UCSD-AML1 (cell line): ENCODE results near the gene KCNH4.
"Not testable (repeated sequence)": the region's sequence is repeated elsewhere in the genome, so short reads cannot be mapped to it uniquely, and the experiment has no call there.

Experiments
- DNase-seq: peaks from one replicate; lab custom pipeline; 2025; ENCODE audit not compliant: unreplicated experiment; lab: John Stamatoyannopoulos, UW

KCNH4 gene

GRCh38 chr17:42193969-42194899 is 13.3 kb upstream of the KCNH4 start, which contains the start of gene GHDC:
TSS of gene GHDC (minus strand) at chr17:42194494. CDS start at chr17:42193581, 913 bp downstream.
- peak; percentile 85 for DNase-seq

- DNase-seq = no peak
These were observed 12.4 kb upstream of the KCNH4 start for GRCh38 chr17:42193216-42193968.

GRCh38 chr17:42192189-42193126 is 11.5 kb upstream of the KCNH4 start:
- DNase-seq = no peak

- no peak for DNase-seq
These were observed 10.3 kb upstream of the KCNH4 start for GRCh38 chr17:42191275-42191608.

GRCh38 chr17:42190491-42191274 is 9.7 kb upstream of the KCNH4 start:
- no peak for DNase-seq

GRCh38 chr17:42189651-42189965 is 8.7 kb upstream of the KCNH4 start:
- DNase-seq = no peak

- peak; percentile 83 for DNase-seq
These were observed 8.1 kb upstream of the KCNH4 start for GRCh38 chr17:42188749-42189650.

GRCh38 chr17:42187833-42188232 is 6.9 kb upstream of the KCNH4 start:
- no peak for DNase-seq

- DNase-seq = not testable (repeated sequence)
These were observed 5.2 kb upstream of the KCNH4 start for GRCh38 chr17:42186191-42186590.

GRCh38 chr17:42185621-42185930 is 4.6 kb upstream of the KCNH4 start:
- DNase-seq = no peak

- no peak for DNase-seq
These were observed 4.0 kb upstream of the KCNH4 start, which contains the start of gene HCRT for GRCh38 chr17:42184713-42185620. TSS of gene HCRT (minus strand) at chr17:42185452. CDS start at chr17:42185365, 87 bp downstream.

- peak; percentile 88 for DNase-seq
These were observed 3.1 kb upstream of the KCNH4 start for GRCh38 chr17:42183741-42184711.

GRCh38 chr17:42182927-42183734 is 2.2 kb upstream of the KCNH4 start:
- no peak for DNase-seq

GRCh38 chr17:42181851-42182207 is 887 bp upstream of the KCNH4 start:
- DNase-seq = no peak

- no peak for DNase-seq
These were observed 476 bp downstream of the KCNH4 start for GRCh38 chr17:42180411-42180921.

- no peak for DNase-seq
These were observed 981 bp downstream of the KCNH4 start for GRCh38 chr17:42179911-42180410.
